Ascending aorta (tissue), 2 donors: ENCODE results near the gene PLA2G4D. TPM values are rescaled to one million over a fixed set of nuclear protein-coding genes. Genes with fewer than 3 reads are reported as not detected.

Experiments used
- DNase-seq, 2 donors: peaks; one replicate each; pipeline ENCODE4 v3.0.0-alpha.2; 2019; ENCODE audit warnings: low spot score in 2 of 2
- H3K27ac ChIP-seq, 2 donors: fragments of 200-600 bp; sonication (generic); one replicate each; pipeline ENCODE4 v1.5.1; 2016 to 2017; ENCODE audit warnings: mild to moderate bottlenecking in 1 of 2
- H3K27me3 ChIP-seq: fragments of 200-600 bp; sonication (generic); one replicate; pipeline ENCODE4 v1.5.1; 2017
- H3K36me3 ChIP-seq, 2 donors: fragments of 200-600 bp; sonication (generic); one replicate each; pipeline ENCODE4 v1.5.1; 2016
- H3K4me1 ChIP-seq, 2 donors: fragments of 200-600 bp; sonication (generic); one replicate each; pipeline ENCODE4 v1.5.1; 2016 to 2017; ENCODE audit warnings: mild to moderate bottlenecking in 1 of 2
- H3K4me3 ChIP-seq, 2 donors: fragments of 200-600 bp; sonication (generic); one replicate each; pipeline ENCODE4 v1.5.1; 2016 to 2017; ENCODE audit warnings: mild to moderate bottlenecking in 1 of 2
- H3K9me3 ChIP-seq, 2 donors: fragments of 200-600 bp; sonication (generic); one replicate each; pipeline ENCODE4 v1.5.1; 2016
- CTCF ChIP-seq, 3 experiments: fragments of 200-600 bp in 2 of 3; fragments of 450-650 bp in 1 of 3; sonication (generic) in 2 of 3; IDR thresholded peaks; one replicate each; pipeline ENCODE4 v1.5.1; 2016 to 2019; ENCODE audit warnings: antibody characterized with exemption in 3 of 3, mild to moderate bottlenecking in 1 of 3, moderate library complexity in 1 of 3
- intact Hi-C: fragments of 100-400 bp; cut with DNase I; formaldehyde crosslinking; loops from one replicate; pipeline ENCODE4 v1.15.1; 2023
- total RNA-seq: library from RNA; depleted of rRNA; stranded (reverse); fragments of >200 nt; gene quantifications from one replicate; pipeline ENCODE4 v1.1.0, GENCODE V29; 2016

Gene PLA2G4D
- total RNA-seq, 1 donor from 2014 or later: not detected

GRCh38 chr15:42110367-42110766 is 16.0 kb upstream of the PLA2G4D start:
- DNase-seq: no peak
- H3K27me3 ChIP-seq: no peaks in the 10 kb centered on the region
- no peak for TF ChIP-seq CTCF (IDR thresholded peaks at IDR 0.05)
- no peak overlapping the region for H3K27ac ChIP-seq
- intact Hi-C loops: no loop called here
- no peak overlapping the region for H3K4me3 ChIP-seq
- H3K36me3 ChIP-seq: no peaks in the 10 kb centered on the region
- no peaks in the 10 kb centered on the region for H3K4me1 ChIP-seq
- H3K9me3 ChIP-seq: no peaks in the 10 kb centered on the region

DNA sequence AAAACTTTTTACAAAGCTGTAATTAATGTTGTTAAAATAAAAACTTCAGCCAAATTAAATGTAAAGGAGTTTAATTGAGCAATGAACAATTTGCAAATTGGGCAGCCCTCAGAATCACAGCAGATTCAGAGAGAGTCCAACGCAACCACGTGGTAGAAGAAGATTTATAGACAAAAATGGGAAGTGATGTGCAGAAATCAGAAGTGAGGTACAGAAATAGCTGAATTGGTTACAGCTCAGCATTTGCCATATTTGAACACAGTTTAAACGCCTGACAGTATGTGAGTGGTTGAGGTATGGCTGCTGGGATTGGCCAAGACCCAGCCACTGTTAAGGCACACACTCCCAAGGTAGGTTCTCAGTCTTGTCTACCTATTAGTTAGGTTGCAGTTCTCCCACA is 14.4 kb upstream of the PLA2G4D start:
- Histone ChIP-seq H3K36me3 (no peaks in the 10 kb centered on the region), H3K27me3 (no peaks in the 10 kb centered on the region), H3K4me1 (no peaks in the 10 kb centered on the region), H3K9me3 (no peaks in the 10 kb centered on the region), H3K4me3 (no peak overlapping the region), H3K27ac (no peak overlapping the region)
- DNase-seq: no peak
- intact Hi-C loops: no loop called here
- no peak for TF ChIP-seq CTCF (IDR thresholded peaks at IDR 0.05)

GRCh38 chr15:42108189-42108588 is 13.8 kb upstream of the PLA2G4D start:
- Histone ChIP-seq H3K27me3 (no peaks in the 10 kb centered on the region), H3K9me3 (no peaks in the 10 kb centered on the region), H3K4me1 (no peaks in the 10 kb centered on the region), H3K36me3 (no peaks in the 10 kb centered on the region), H3K4me3 (no peak overlapping the region), H3K27ac (no peak overlapping the region)
- intact Hi-C loops: no loop called here
- no peak for DNase-seq
- no peak for TF ChIP-seq CTCF (IDR thresholded peaks at IDR 0.05)

DNA sequence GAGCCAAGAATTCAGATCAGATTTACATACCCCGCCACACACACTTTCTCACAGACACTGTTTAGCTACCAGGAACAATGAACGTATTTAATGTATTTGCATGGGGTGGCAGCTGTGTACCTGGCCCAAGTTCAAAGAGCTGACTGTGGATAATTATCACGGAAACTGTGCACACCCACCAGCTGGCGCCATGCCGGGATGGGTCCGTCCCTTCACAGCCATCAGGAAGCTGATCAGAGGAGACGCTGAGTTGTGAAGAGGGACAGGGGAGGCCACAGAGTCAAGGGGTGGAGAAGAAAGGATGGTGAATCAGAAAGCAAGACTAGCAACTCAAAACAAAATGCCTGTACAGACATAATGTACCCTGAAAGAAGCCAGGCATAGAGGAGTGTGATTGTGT is 13.1 kb upstream of the PLA2G4D start:
- no peak for DNase-seq
- H3K27ac ChIP-seq: no peak overlapping the region
- H3K36me3 ChIP-seq: no peaks in the 10 kb centered on the region
- no peaks in the 10 kb centered on the region for H3K4me1 ChIP-seq
- H3K4me3 ChIP-seq: no peak overlapping the region
- TF ChIP-seq CTCF (IDR thresholded peaks at IDR 0.05): no peak
- no peaks in the 10 kb centered on the region for H3K27me3 ChIP-seq
- H3K9me3 ChIP-seq: no peaks in the 10 kb centered on the region
- intact Hi-C loops: no loop called here

DNA sequence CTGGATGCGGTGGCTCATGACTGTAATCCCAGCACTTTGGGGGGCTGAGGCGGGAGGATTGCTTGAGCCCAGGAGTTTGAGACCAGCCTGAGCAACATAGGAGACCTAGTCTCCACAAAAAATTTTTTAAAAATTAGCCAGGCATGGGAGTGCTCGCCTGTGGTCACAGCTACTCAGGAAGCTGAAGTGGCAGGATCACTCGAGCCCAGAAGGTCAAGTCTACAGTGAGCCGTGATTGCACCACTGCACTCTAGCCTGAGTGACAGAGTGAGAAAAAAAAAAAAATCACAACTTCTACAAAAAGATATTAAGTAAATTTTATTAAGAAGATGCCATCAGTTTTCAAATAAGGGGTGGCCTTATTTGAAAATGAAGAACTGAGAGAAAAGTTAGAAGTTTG is 11.9 kb upstream of the PLA2G4D start:
- no peak for TF ChIP-seq CTCF (IDR thresholded peaks at IDR 0.05)
- Histone ChIP-seq H3K27ac (no peak overlapping the region), H3K9me3 (no peaks in the 10 kb centered on the region), H3K4me3 (no peak overlapping the region), H3K4me1 (no peaks in the 10 kb centered on the region), H3K36me3 (no peaks in the 10 kb centered on the region), H3K27me3 (no peaks in the 10 kb centered on the region)
- DNase-seq: no peak
- intact Hi-C loops: no loop called here
